Endometrium (tissue), 2 donors: ENCODE results near the gene CDKAL1.
"Not testable (repeated sequence)": the region's sequence is repeated elsewhere in the genome, so short reads cannot be mapped to it uniquely, and the experiment has no call there.

Source experiments
- FAIRE-seq: peaks from 2 replicates; lab custom pipeline; 2012; peaks lifted over from hg19 to GRCh38; lab: Jason Lieb, UNC
- donor health status: control.
- donor health status: control.

The CDKAL1 gene

DNA sequence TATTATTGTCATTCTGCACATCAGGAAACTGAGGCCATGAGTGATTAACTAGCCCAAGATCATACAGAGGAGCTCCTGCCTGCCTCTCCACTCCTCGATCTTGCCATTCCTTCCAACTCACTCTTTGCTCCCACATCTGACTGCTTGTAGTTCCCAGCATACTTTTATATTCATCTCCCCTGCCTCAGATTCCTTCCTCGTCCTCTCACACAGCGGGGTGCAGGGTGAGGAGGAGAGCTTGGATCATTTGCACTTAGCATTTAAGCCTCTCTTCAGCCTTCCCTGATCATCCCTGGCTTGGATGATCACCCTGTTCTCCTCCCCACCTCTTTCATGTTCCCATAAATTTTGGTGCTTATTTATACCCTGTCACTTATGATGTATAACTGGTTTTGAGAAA is 544.2 kb downstream of the CDKAL1 start:
- FAIRE-seq = no peak

- no peak for FAIRE-seq
Measured at GRCh38 chr6:21079468-21080048, 545.3 kb downstream of the CDKAL1 start.

DNA sequence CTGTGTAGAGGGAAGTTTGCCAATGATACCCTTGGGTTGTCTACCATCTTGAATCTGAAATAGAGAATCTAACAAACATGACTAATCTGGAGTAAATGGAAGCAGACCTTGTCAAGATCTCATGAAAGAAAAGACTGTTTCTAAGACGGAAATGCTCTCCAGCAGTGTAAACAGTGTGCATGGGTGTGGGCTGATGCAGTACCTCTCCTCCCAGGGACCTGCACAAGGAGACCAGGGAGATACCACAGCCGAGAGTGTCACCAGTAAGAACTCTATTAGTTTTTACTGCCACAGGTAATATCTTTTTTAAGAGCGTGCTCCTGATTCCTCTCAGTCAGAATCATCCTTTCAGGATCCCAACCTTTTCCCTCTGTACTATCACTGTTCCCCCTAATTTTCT is 546.0 kb downstream of the CDKAL1 start:
- FAIRE-seq = no peak

- no peak for FAIRE-seq
Measured at GRCh38 chr6:21082091-21082490, 547.8 kb downstream of the CDKAL1 start.

DNA sequence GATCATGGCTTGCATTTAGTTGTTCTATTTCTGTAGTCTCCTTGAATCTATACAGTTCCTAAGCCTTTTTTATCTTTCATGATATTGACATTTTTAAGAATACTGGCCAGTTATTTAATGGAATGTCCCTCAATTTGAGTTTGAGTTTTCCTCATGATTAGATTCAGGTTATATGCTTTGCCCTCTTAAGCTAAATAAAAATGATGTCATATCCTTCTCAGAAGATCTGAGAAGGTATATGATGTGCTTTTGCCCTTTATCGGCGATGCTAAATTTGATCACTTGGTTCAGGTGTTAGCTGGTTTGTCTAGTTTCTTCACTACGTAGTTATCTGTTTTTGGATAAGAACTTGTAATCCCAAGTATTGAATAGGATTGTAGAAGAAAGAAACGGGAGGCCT is 549.5 kb downstream of the CDKAL1 start:
- no peak for FAIRE-seq

- FAIRE-seq = no peak
Measured at GRCh38 chr6:21084656-21085055, 550.4 kb downstream of the CDKAL1 start.

DNA sequence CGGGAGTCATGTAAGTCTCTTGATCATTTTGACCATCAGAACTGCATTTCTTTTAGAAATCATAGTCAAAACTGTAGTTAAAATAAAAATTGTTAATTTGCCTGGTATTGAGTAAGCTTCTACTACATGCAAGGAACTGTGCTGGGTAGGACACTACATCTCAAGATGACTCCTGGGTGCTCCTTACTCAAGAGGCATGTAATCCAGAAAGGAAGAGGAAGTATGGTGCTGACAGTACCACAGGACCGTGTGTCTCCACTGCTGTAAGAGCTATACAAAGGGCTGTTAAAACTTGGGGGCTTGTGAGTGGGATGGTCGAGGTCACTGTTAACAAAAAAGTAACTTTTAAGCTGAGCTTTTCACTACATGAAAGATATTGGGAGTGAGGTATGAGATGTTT is 551.0 kb downstream of the CDKAL1 start:
- no peak for FAIRE-seq

DNA sequence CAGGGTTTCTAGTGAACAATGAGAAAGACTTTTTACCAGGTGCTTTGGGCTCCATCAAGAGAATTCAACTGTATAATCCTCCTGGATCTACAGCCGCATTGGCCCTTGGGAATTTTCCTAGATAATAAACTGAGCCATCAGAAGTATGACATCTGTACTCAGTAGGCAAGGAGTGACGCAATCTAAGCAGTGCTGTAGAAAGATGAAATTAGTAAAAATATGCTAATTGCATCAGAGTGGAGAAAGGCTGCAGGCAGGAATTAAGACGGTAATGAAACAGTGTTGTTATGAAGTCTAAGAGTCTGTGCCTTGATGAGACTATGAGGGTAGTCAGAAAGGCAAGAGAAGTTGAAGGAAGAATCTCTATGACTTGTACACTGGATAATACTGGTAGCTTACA is 551.4 kb downstream of the CDKAL1 start:
- FAIRE-seq = no peak

DNA sequence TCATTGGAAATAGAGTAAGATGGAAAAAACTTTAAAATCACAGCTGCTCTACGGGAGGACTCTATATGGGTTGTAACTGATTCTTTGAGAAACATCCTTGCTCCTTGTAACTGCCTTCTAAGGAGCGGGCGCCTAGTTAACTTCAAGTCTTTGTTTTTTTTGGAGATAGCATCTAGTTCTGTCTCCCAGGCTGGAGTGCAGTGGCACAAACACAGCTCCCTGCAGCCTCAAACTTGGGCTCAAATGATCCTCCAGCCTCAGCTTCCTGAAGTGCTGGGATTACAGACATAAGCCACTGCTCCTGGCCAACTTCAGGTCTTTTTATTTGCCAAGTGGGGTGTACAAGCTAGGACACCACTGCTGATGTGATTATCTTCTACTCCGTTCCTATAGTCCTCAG is 552.9 kb downstream of the CDKAL1 start:
- FAIRE-seq = no peak

DNA sequence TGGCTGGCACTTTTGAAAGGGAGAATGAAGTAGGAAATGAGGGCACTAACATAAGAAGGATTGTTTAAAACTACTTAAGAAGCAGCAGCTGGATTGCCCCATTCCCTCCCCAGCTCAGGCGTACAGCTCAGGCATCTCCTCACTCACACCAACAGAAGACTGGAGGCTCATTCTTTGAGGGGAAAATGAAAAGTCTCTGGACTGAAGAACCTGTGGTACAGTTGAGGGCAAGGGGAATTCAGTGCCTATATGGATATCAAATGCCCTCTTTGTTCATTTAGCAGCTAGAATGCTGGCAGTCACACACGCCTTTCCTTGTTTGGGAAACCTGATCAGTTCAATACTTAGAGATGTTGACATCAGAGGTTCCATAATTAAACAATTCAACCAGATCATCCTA is 557.2 kb downstream of the CDKAL1 start:
- no peak for FAIRE-seq

DNA sequence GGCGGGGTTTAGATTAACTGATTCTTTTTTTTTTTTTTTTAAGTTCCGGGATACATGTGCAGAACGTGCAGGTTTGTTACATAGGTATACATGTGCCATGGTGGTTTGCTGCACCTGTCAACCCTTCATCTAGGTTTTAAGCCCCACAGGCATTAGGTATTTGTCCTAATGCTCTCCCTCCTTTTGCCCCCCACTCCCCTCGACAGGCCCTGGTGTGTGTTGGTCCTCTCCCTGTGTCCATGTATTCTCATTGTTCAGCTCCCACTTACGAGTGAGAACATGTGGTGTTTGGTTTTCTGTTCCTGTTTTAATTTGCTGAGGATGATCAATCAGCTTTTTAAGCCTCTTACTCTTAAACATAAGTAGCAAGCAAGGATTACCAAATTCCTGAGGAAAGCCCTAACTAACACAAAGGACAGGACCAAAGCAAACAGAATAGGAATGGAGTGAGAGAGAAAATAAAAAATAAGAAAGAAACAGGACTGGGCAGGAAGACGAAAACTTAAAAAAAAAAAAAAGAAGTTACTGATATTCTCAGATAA is 558.0 kb downstream of the CDKAL1 start:
- not testable (repeated sequence) for FAIRE-seq

DNA sequence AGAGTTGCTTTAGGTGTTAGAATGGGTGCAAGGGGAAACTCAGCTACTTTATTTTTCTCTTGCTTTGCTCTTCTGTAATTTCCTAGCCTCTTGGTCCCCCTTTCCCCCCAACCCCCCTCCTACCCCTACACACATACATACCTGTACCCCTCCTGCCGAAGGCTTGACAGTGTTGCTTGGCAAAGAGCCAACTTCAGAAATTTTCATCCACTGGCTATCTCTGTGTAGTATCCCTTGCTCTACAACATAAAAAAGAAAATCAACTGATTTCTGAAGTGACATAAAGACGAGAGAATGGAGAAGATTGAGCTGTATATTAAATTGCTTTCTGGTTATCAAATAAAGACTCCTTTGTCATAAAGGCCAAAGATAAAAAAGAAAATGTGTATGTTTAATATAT is 561.2 kb downstream of the CDKAL1 start:
- FAIRE-seq = no peak

DNA sequence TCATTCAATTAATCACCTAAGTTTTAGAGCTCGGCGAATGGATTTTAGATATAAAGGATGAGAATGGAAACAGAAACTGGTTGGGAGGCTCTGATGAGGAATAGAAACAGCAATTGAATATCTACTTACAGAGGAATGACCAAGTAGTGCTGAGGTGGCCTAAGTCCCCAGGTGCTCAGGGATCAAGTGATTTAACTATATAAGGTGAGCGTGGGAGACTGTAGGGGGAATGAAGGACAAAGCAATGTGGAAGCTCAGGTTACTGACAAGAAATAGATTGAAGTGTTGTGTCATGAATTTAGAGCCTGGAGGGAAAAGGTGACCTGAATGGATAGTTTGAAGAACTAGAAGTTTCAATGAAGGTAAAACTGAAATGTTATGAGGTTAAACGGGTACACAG is 563.9 kb downstream of the CDKAL1 start:
- no peak for FAIRE-seq

DNA sequence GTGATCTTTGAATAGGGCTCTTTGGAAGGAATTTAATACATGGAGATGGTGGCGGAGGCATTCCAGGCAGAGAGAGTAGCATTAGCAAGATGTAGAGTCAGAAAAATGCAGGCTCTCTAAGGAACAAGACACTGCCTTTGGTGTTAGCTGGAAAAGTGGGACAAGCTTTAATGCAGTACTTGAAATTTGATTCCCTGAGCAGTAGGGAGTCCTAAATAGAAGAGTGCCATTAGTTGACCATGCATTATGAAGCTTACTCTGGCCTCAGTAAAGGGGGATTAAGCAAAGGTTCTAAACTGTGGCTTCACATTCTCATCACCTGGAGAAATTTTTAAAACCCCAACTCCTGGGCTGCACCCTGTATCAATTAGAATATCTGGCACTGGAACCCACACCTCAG is 564.5 kb downstream of the CDKAL1 start:
- FAIRE-seq = no peak

DNA sequence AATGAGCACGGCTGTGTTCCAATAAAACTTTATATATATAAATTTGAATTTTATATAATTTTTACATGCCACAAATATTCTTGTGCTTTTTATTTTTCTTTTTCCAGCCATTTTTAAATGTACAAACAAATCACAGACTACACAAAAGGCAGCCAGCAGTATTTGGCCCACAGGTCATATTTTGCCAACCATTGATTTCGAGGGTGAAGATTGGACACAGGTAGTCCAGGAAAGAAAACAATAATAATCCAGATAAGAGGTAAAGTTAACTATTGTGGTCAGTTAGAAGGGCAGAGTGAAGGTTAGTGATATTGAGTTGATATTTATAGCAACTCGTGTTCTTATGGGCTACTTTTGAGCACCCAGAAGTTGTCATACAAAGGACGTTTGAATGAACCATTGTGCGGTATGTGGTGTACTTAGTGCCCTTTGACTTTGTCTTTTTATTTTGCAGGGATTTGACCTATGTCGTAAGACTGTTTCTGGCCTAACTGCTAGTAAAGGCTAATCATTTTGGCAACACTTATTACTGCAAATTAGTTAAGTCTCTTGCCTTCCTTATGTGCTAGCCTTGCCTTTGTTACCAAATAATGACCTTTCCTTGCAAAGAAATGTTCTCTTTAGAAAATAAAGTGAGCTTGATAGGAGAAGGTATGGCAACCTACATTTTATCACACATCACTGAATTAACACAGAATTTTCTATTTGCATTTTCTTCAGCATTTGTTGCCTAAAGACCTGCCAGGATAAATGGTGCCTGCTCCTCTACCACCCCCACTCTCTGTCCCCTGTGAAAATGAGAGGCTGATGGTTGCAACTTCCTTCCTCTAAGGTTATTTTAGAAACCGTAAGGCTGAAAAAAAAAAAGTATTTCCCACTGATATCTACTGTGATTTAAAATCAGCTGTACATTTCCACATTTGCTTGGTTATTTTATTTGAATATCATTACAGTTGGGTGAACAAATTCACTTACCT is 565.4 kb downstream of the CDKAL1 start:
- no peak for FAIRE-seq

DNA sequence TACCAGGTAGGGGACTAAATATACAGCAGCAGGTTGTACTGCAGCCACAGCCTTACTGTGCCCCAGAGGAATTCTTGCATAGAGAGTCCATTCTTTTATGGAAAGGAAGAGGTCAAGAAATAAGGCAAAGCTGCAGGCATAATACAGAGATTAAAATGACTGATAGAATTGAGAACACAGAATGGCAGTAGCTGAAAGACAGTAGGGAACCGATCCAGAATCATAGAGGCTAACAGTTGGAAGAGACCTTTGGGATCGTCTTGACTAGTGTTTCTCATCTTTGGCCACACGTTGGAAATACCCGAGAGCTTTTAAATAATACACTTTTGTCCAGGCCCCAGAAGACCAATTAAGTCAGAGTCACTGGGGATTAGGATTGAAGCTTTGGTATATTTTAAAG is 566.7 kb downstream of the CDKAL1 start:
- FAIRE-seq = no peak

GRCh38 chr6:21101694-21102093 is 567.4 kb downstream of the CDKAL1 start:
- no peak for FAIRE-seq

- FAIRE-seq = no peak
Measured at GRCh38 chr6:21102201-21102600, 567.9 kb downstream of the CDKAL1 start.

GRCh38 chr6:21102624-21103023 is 568.4 kb downstream of the CDKAL1 start:
- no peak for FAIRE-seq

GRCh38 chr6:21103626-21104224 is 569.5 kb downstream of the CDKAL1 start:
- FAIRE-seq = no peak

DNA sequence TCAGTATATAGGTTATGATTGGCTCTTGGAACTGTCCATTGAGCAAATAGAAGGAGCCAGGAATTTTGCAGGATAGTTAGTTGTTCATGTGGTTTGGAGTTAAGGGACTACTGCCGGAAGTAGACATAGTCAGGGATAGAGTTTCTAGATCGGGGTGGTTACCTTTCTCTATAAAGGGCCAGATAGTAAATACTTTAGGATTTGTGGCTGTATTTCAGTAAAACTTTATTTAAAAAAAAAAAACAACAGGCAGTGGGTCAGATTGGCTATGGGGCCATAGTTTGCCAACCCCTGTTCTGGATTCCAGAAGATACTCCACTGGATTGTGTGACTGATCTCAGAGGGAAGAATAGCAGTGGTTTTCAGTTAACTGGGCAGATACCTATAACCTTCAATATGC is 570.0 kb downstream of the CDKAL1 start:
- no peak for FAIRE-seq

- FAIRE-seq = no peak
Measured at GRCh38 chr6:21107796-21108195, 573.5 kb downstream of the CDKAL1 start.
